ENCODE data around the gene TRIM29.
"Not testable (repeated sequence)": the region's sequence is repeated elsewhere in the genome, so short reads cannot be mapped to it uniquely, and the experiment has no call there.

TRIM29 gene

GRCh38 chr11:120170741-120171261, 32.9 kb upstream of the TRIM29 start:
- DNase-seq: no peak

GRCh38 chr11:120169981-120170698, 32.2 kb upstream of the TRIM29 start:
- DNase-seq: no peak

- peak; percentile 84 to 97 for DNase-seq
Observed at GRCh38 chr11:120168960-120169681, 31.2 kb upstream of the TRIM29 start.

- no peak for DNase-seq
Observed at GRCh38 chr11:120168108-120168959, 30.4 kb upstream of the TRIM29 start.

- no peak for DNase-seq
Observed at GRCh38 chr11:120167659-120168058, 29.7 kb upstream of the TRIM29 start.

- no peak for DNase-seq
Observed at GRCh38 chr11:120160436-120160835, 22.5 kb upstream of the TRIM29 start.

GRCh38 chr11:120153221-120153620, 15.3 kb upstream of the TRIM29 start:
- DNase-seq: no peak

GRCh38 chr11:120151536-120151935, 13.6 kb upstream of the TRIM29 start:
- no peak for DNase-seq

GRCh38 chr11:120149246-120149645, 11.3 kb upstream of the TRIM29 start:
- peak in 1 of 2 experiments; percentile 39 for DNase-seq

GRCh38 chr11:120147950-120148270, 10.0 kb upstream of the TRIM29 start:
- no peak for DNase-seq

GRCh38 chr11:120147094-120147949, 9.4 kb upstream of the TRIM29 start:
- DNase-seq: peak in 1 of 2 experiments; percentile 51

- no peak for DNase-seq
Observed at GRCh38 chr11:120146413-120147093, 8.6 kb upstream of the TRIM29 start.

GRCh38 chr11:120144501-120144900, 6.6 kb upstream of the TRIM29 start:
- no peak for DNase-seq

- not testable (repeated sequence) for DNase-seq
Observed at GRCh38 chr11:120143472-120143871, 5.6 kb upstream of the TRIM29 start.

GRCh38 chr11:120142441-120143100, 4.7 kb upstream of the TRIM29 start:
- no peak for DNase-seq

GRCh38 chr11:120141768-120142423, 4.0 kb upstream of the TRIM29 start:
- peak in 1 of 2 experiments; percentile 36 for DNase-seq

- no peak for DNase-seq
Observed at GRCh38 chr11:120141113-120141767, 3.3 kb upstream of the TRIM29 start.

- no peak for DNase-seq
Observed at GRCh38 chr11:120139316-120140069, 1.6 kb upstream of the TRIM29 start.

- peak; percentile 72 to 87 for DNase-seq
Observed at GRCh38 chr11:120137187-120137610, 714 bp downstream of the TRIM29 start.

All from NCI-H526 (cell line).